GM21390 (cell line): ENCODE results near the gene GCSH.
"Not testable (repeated sequence)": the region's sequence is repeated elsewhere in the genome, so short reads cannot be mapped to it uniquely, and the experiment has no call there.

ENCODE experiments used
- ATAC-seq: cut with Tn5 transposase; IDR thresholded peaks from one replicate; pipeline ENCODE4 v1.9.1; 2021; ENCODE audit not compliant: unreplicated experiment

Gene GCSH

GRCh38 chr16:81095953-81096714 is at the start of gene GCSH:
GCSH (minus strand) TSS chr16:81096395; CDS start chr16:81096278, 117 bp downstream.
- peak; percentile 99 for ATAC-seq

GRCh38 chr16:81143921-81144471 is 47.8 kb upstream of the GCSH start:
- ATAC-seq, result no peak

GRCh38 chr16:81142864-81143263 is 46.7 kb upstream of the GCSH start:
- ATAC-seq, result no peak

GRCh38 chr16:81140930-81141780 is 45.0 kb upstream of the GCSH start:
- ATAC-seq, result no peak

GRCh38 chr16:81138831-81139557 is 42.8 kb upstream of the GCSH start:
- ATAC-seq, result no peak

GRCh38 chr16:81137754-81138153 is 41.6 kb upstream of the GCSH start:
- ATAC-seq, result no peak

GRCh38 chr16:81136390-81137335 is 40.5 kb upstream of the GCSH start:
- ATAC-seq, result no peak

- no peak for ATAC-seq
These were observed 33.9 kb upstream of the GCSH start for GRCh38 chr16:81130126-81130525.

- no peak for ATAC-seq
These were observed 32.7 kb upstream of the GCSH start for GRCh38 chr16:81128726-81129524.

GRCh38 chr16:81127051-81127450 is 30.9 kb upstream of the GCSH start:
- no peak for ATAC-seq

GRCh38 chr16:81123092-81123852 is 27.1 kb upstream of the GCSH start:
- ATAC-seq, result no peak

- no peak for ATAC-seq
These were observed 25.3 kb upstream of the GCSH start for GRCh38 chr16:81121474-81121990.

GRCh38 chr16:81117436-81117835 is 21.2 kb upstream of the GCSH start:
- no peak for ATAC-seq

- ATAC-seq, result no peak
These were observed 20.1 kb upstream of the GCSH start for GRCh38 chr16:81116285-81116684.

GRCh38 chr16:81112453-81112852 is 16.3 kb upstream of the GCSH start:
- no peak for ATAC-seq

- ATAC-seq, result not testable (repeated sequence)
These were observed 13.1 kb upstream of the GCSH start for GRCh38 chr16:81109274-81109673.

- no peak for ATAC-seq
These were observed 11.3 kb upstream of the GCSH start for GRCh38 chr16:81107511-81107910.

GRCh38 chr16:81106826-81107503 is 10.8 kb upstream of the GCSH start:
- ATAC-seq, result no peak
